Omental fat pad (tissue), 4 donors: ENCODE data around the gene UBR1. TPM values are rescaled to one million over a fixed set of nuclear protein-coding genes. Genes with fewer than 3 reads are reported as not detected.
"Not testable (repeated sequence)": the region's sequence is repeated elsewhere in the genome, so short reads cannot be mapped to it uniquely, and the experiment has no call there.

Experiments
- ATAC-seq: fragments of 150-250 bp; one replicate; pipeline ENCODE4 v1.9.1; 2016; ENCODE audit warnings: mild to moderate bottlenecking, moderate library complexity; ENCODE audit not compliant: low FRiP score
- DNase-seq: peaks from one replicate; pipeline ENCODE4 v3.0.0-alpha.2; 2019; ENCODE audit warnings: low spot score
- CTCF ChIP-seq, 3 donors: fragments of 450-650 bp; IDR thresholded peaks; one replicate each; pipeline ENCODE4 v1.5.1; 2016 to 2017; ENCODE audit warnings: antibody characterized with exemption in 3 of 3, mild to moderate bottlenecking in 3 of 3, moderate library complexity in 2 of 3
- total RNA-seq, 4 donors: library from RNA; depleted of rRNA; stranded (reverse); fragments of >200 nt; gene quantifications; one replicate each; pipeline ENCODE4 v1.1.0, GENCODE V29; 2016

The UBR1 gene
- total RNA-seq, 4 donors from 2014 or later = 37.3 to 45.7 (median 43.5) TPM

GRCh38 chr15:43070249-43070648 lies 35.6 kb downstream of the UBR1 start:
- no peak for TF ChIP-seq CTCF (IDR thresholded peaks at IDR 0.05)
- no peak for ATAC-seq
- DNase-seq = no peak

GRCh38 chr15:43067717-43068461 lies 37.9 kb downstream of the UBR1 start:
- no peak for TF ChIP-seq CTCF (IDR thresholded peaks at IDR 0.05)
- DNase-seq = no peak
- ATAC-seq = no peak

- ATAC-seq (no peak), DNase-seq (no peak)
- no peak for TF ChIP-seq CTCF (IDR thresholded peaks at IDR 0.05)
Measured at GRCh38 chr15:43056696-43057095, 49.1 kb downstream of the UBR1 start.

- DNase-seq (no peak), ATAC-seq (no peak)
- TF ChIP-seq CTCF (IDR thresholded peaks at IDR 0.05) = no peak
Measured at GRCh38 chr15:43052860-43053259, 53.0 kb downstream of the UBR1 start.

GRCh38 chr15:43048935-43049334 lies 56.9 kb downstream of the UBR1 start:
- DNase-seq (no peak), ATAC-seq (no peak)
- no peak for TF ChIP-seq CTCF (IDR thresholded peaks at IDR 0.05)

- ATAC-seq = no peak
- no peak for TF ChIP-seq CTCF (IDR thresholded peaks at IDR 0.05)
- DNase-seq = no peak
Measured at GRCh38 chr15:43046484-43046883, 59.4 kb downstream of the UBR1 start.

GRCh38 chr15:43042885-43043284 lies 63.0 kb downstream of the UBR1 start:
- ATAC-seq (no peak), DNase-seq (no peak)
- TF ChIP-seq CTCF (IDR thresholded peaks at IDR 0.05) = no peak

GRCh38 chr15:43041085-43041484 lies 64.8 kb downstream of the UBR1 start:
- not testable (repeated sequence) for DNase-seq, ATAC-seq

GRCh38 chr15:43035240-43035639 lies 70.6 kb downstream of the UBR1 start:
- DNase-seq, ATAC-seq: not testable (repeated sequence)
